Measurements from ENCODE around the gene ARMS2.

GRCh38 chr10:122419016-122419415 lies 35.4 kb upstream of the ARMS2 start:
- TF ChIP-seq CTCF (IDR thresholded peaks at IDR 0.05), result no peak
- TF ChIP-seq EP300 (IDR thresholded peaks at IDR 0.05), result no peak

Measured in suprapubic skin (tissue), 3 donors.